Measurements from ENCODE around the gene MAPRE2. TPM values are rescaled to one million over a fixed set of nuclear protein-coding genes. Genes with fewer than 3 reads are reported as not detected.

The MAPRE2 gene
- total RNA-seq, 2 experiments from 2014 or later, result 70.7 to 72.7 TPM

- no peak for TF ChIP-seq CTCF (IDR thresholded peaks at IDR 0.05)
- ChIA-PET CTCF (interaction anchor here (1.3 kb wide), 2 partner anchors 43 to 58 kb away, joined by 3 to 4 read pairs; no protein-coding TSS in a partner anchor), POLR2A (interaction anchor here (1.6 kb wide), 1 partner anchor 48 kb away, joined by 3 read pairs; the partner anchor contains the start of gene MAPRE2)
- Mint-ChIP-seq H3K4me1 (ENCODE audit: low read depth) (peaks cover 37% of the 10 kb centered on the region), H3K27ac (no peak overlapping the region), H3K4me3 (no peak overlapping the region), H3K27me3 (no peaks in the 10 kb centered on the region), H3K36me3 (ENCODE audit: low read depth) (peaks cover 14% of the 10 kb centered on the region), H3K9me3 (no peaks in the 10 kb centered on the region)
- ATAC-seq (no peak), DNase-seq (no peak)
- intact Hi-C loops (cut with micrococcal nuclease), result no loop called here
These were observed 48.2 kb downstream of the MAPRE2 start for GRCh38 chr18:35089382-35089781.

GRCh38 chr18:35089891-35090550, 48.8 kb downstream of the MAPRE2 start:
- Mint-ChIP-seq H3K4me3 (no peak overlapping the region), H3K27ac (no peak overlapping the region), H3K36me3 (ENCODE audit: low read depth) (peaks cover 14% of the 10 kb centered on the region), H3K9me3 (no peaks in the 10 kb centered on the region), H3K4me1 (ENCODE audit: low read depth) (peaks cover 32% of the 10 kb centered on the region), H3K27me3 (no peaks in the 10 kb centered on the region)
- POLR2A ChIA-PET, result no interaction called here
- CTCF ChIA-PET, result no interaction called here
- no peak for TF ChIP-seq CTCF (IDR thresholded peaks at IDR 0.05)
- ATAC-seq (no peak), DNase-seq (no peak)
- intact Hi-C loops (cut with micrococcal nuclease), result no loop called here

- TF ChIP-seq CTCF (IDR thresholded peaks at IDR 0.05), result no peak
- ChIA-PET CTCF (no interaction called here), POLR2A (interaction anchor here (1.3 kb wide), 1 partner anchor 47 kb away, joined by 3 read pairs; no protein-coding TSS in a partner anchor)
- no peak for DNase-seq
- Mint-ChIP-seq H3K36me3 (ENCODE audit: low read depth) (peaks cover 16% of the 10 kb centered on the region), H3K27me3 (no peaks in the 10 kb centered on the region), H3K4me1 (ENCODE audit: low read depth) (peaks cover 37% of the 10 kb centered on the region), H3K4me3 (no peak overlapping the region), H3K27ac (no peak overlapping the region), H3K9me3 (no peaks in the 10 kb centered on the region)
- intact Hi-C loops (cut with micrococcal nuclease), result no loop called here
- ATAC-seq, result no peak
These were observed 50.6 kb downstream of the MAPRE2 start for GRCh38 chr18:35091841-35092240.

- CTCF ChIA-PET, result interaction anchor here (1.2 to 1.6 kb wide), 3 partner anchors 54 to 70 kb away, joined by 3 read pairs; no protein-coding TSS in a partner anchor
- no peak overlapping the region for H3K4me3 Mint-ChIP-seq
These were observed 54.9 kb downstream of the MAPRE2 start for GRCh38 chr18:35095983-35096676.

More at GRCh38 chr18:35095983-35096676, 54.9 kb downstream of the MAPRE2 start:
- no peaks in the 10 kb centered on the region for H3K27me3 Mint-ChIP-seq
- DNase-seq (no peak), ATAC-seq (peak; percentile 78)
- TF ChIP-seq CTCF (IDR thresholded peaks at IDR 0.05), result no peak
- peak overlapping the region; percentile 37 for H3K27ac Mint-ChIP-seq
- no peaks in the 10 kb centered on the region for H3K9me3 Mint-ChIP-seq
- H3K36me3 Mint-ChIP-seq (ENCODE audit: low read depth), result peaks cover 26% of the 10 kb centered on the region
- H3K4me1 Mint-ChIP-seq (ENCODE audit: low read depth), result peaks cover 24% of the 10 kb centered on the region
- POLR2A ChIA-PET, result interaction anchor here (0.6 to 1.4 kb wide), 2 partner anchors 24 to 55 kb away, joined by 3 to 4 read pairs; partner anchors contain the start of gene MAPRE2
- intact Hi-C loops (cut with micrococcal nuclease), result no loop called here

All from activated CD8-positive, alpha-beta T cell treated with anti-CD3 and anti-CD28 coated beads for 36 hours (primary cell).